Heart left ventricle (tissue), 16 donors: Measurements from ENCODE around the gene ZW10. TPM values are rescaled to one million over a fixed set of nuclear protein-coding genes. Genes with fewer than 3 reads are reported as not detected.

Experiments
- ATAC-seq, 4 donors: fragments of 200-7000 bp; cut with Tn5 transposase; one replicate each; pipeline ENCODE4 v1.9.1; 2020 to 2022; ENCODE audit warnings: moderate library complexity in 4 of 4, mild to moderate bottlenecking in 3 of 4, moderate number of reproducible peaks in 1 of 4
- DNase-seq, 5 donors: peaks; one replicate each; pipeline ENCODE4 v3.0.0-alpha.2; 2020
- H3K27ac ChIP-seq, 12 donors: fragments of 200-600 bp; sonication (generic) in 4 of 12; one replicate each; pipeline versions ENCODE4 v1.5.0 to v1.8.0; 2016 to 2022; ENCODE audit warnings: mild to moderate bottlenecking in 2 of 12
- H3K27me3 ChIP-seq, 9 donors: fragments of 200-600 bp; sonication (generic) in 2 of 9; one replicate each; pipeline versions ENCODE4 v1.5.1 to v1.8.0; 2016 to 2022; ENCODE audit warnings: mild to moderate bottlenecking in 3 of 9
- H3K36me3 ChIP-seq, 9 donors: fragments of 200-600 bp; sonication (generic) in 2 of 9; one replicate each; pipeline versions ENCODE4 v1.5.0 to v1.8.0; 2018 to 2022; ENCODE audit warnings: mild to moderate bottlenecking in 2 of 9
- H3K4me1 ChIP-seq, 12 donors: fragments of 200-600 bp; sonication (generic) in 4 of 12; one replicate each; pipeline versions ENCODE4 v1.5.0 to v1.8.0; 2016 to 2022; ENCODE audit warnings: mild to moderate bottlenecking in 3 of 12
- H3K4me3 ChIP-seq, 12 donors: fragments of 200-600 bp; sonication (generic) in 4 of 12; one replicate each; pipeline versions ENCODE4 v1.5.0 to v1.8.0; 2017 to 2022; ENCODE audit warnings: mild to moderate bottlenecking in 9 of 12, moderate library complexity in 4 of 12
- H3K9me3 ChIP-seq, 12 donors: fragments of 200-600 bp; sonication (generic) in 4 of 12; one replicate each; pipeline versions ENCODE4 v1.5.0 to v1.8.0; 2016 to 2022; ENCODE audit warnings: mild to moderate bottlenecking in 1 of 12
- CTCF ChIP-seq, 12 donors: fragments of 200-600 bp; sonication (generic) in 4 of 12; IDR thresholded peaks; one replicate each; pipeline versions ENCODE4 v1.5.0 to v1.8.0; 2018 to 2022; ENCODE audit warnings: antibody characterized with exemption in 12 of 12, mild to moderate bottlenecking in 5 of 12
- POLR2A ChIP-seq, 2 donors: fragments of 450-650 bp; IDR thresholded peaks; one replicate each; pipeline ENCODE4 v1.6.1; 2017; ENCODE audit warnings: antibody characterized with exemption in 2 of 2, mild to moderate bottlenecking in 2 of 2, moderate library complexity in 2 of 2
- WGBS, 4 donors: extraction: QIAGEN DNeasy Blood & Tissue Kit in 2 of 4; methylation state at CpG; one replicate each; pipeline versions ENCODE4 v1.1.5 to v1.1.7; 2013 to 2018; 5-methylcytosine and 5-hydroxymethylcytosine counted together
- intact Hi-C, 10 donors: fragments of 100-400 bp; cut with DNase I; formaldehyde crosslinking; loops; one replicate each; pipeline versions ENCODE4 v1.11.1 to v1.14.2; 2022
- polyA plus RNA-seq, 2 donors: library from polyadenylated mRNA; stranded (reverse); fragments of 200-250 nt; gene quantifications; one replicate each; pipeline ENCODE4 v1.2.3, GENCODE V29; 2013
- total RNA-seq, 9 donors: library from RNA; depleted of rRNA in 2 of 9; stranded (reverse); fragments of >200 nt in 2 of 9; fragmentation: NEBNext Ultra II Directional in 3 of 9; extraction: Animal tissue kit (Norgen Biotek cat#: 25700) in 3 of 9; gene quantifications; one replicate each; pipeline versions ENCODE4 v1.1.0 to v1.2.4, GENCODE V29; 2016 to 2023
- donor health status: ischemic (EF 13 %, LVEDD 7.1; RV severe dilation, severe dysfunction).
- donor health status: healthy with polysubstance abuse.
- donor health status: DM: no; HTN: yes; CAD: no.
- donor health status: DM: no; HTN: no; CAD: no.
- donor health status: ischemic (EF 25% LVEDD 6.9; RV normal size, moderate dysfunction).
- donor health status: ischemic (EF 25% LVEDD 5.7; RV mildly dilated, moderate dysfunction).
- donor health status: healthy.
- donor health status: DM: yes; HTN: yes; CAD: no.
- donor health status: ischemic (EF 35%, LVEDD 5.7; RV mildly dilated, moderate dysfunction).
- donor health status: nonischemic (EF 11% LVEDD 7.7; RV severe dilation, severe dysfunction).
- donor health status: DM: yes; HTN: yes; CAD: no.
- donor health status: PGD.
- donor health status: ischemic (EF 29% LVEDD 5.4; RV normal size, mild dysfunction).
- donor health status: nonischemic (EF 23%, LVEDD 6.1; RV moderate dilation, normal function).

Gene ZW10
- total and polyA plus RNA-seq, 11 donors: 2.2 to 12.0 (median 9.8) TPM

DNA sequence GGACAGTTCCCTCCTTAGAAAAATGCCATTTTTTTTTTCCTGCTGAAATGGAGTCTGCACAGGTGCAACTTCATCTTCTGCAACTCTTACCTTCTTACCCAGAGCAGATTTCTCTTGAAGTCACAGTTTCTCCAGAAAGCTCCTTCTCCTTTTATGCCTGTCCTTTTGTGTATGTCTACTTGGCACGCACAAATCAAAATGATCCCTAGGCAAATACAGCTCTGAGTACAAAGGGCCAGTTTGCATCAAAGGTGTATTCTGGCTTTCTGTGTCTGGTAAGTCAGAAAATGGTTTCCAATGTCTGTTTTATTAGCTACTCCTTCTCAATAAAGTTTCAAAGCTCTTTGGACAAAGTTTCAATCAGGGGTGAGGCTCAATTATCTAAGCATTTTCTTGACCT lies 8.6 kb upstream of the ZW10 start:
- 87 to 90% (median 88%) methylated on average over 1 of the region's 1 CpG for WGBS, 4 donors
- ATAC-seq (no peak), DNase-seq (no peak)
- no peak overlapping the region for H3K4me3 ChIP-seq
- H3K9me3 ChIP-seq: no peaks in the 10 kb centered on the region
- TF ChIP-seq CTCF (IDR thresholded peaks at IDR 0.05): no peak
- no peak for TF ChIP-seq POLR2A (IDR thresholded peaks at IDR 0.05)
- intact Hi-C loops: no loop called here
- H3K27me3 ChIP-seq: peaks cover 0 to 8% (median 0%) of the 10 kb centered on the region in 9 donors
- no peak overlapping the region for H3K27ac ChIP-seq
- H3K4me1 ChIP-seq: peaks cover 0 to 18% (median 6%) of the 10 kb centered on the region in 12 donors
- H3K36me3 ChIP-seq: no peaks in the 10 kb centered on the region

- ATAC-seq (peak in 1 of 4 donors; percentile 36), DNase-seq (no peak)
- Histone ChIP-seq H3K4me3 (no peak overlapping the region), H3K27me3 (peaks cover 0 to 8% (median 0%) of the 10 kb centered on the region in 9 donors), H3K36me3 (no peaks in the 10 kb centered on the region), H3K9me3 (no peaks in the 10 kb centered on the region), H3K27ac (no peak overlapping the region), H3K4me1 (peaks cover 0 to 18% (median 6%) of the 10 kb centered on the region in 12 donors)
- TF ChIP-seq POLR2A (IDR thresholded peaks at IDR 0.05) (no peak), CTCF (IDR thresholded peaks at IDR 0.05) (no peak)
- intact Hi-C loops: no loop called here
- 36 to 44% (median 41%) methylated on average over 5 of the region's 5 CpGs for WGBS, 4 donors
Measured at GRCh38 chr11:113781682-113782081, 8.2 kb upstream of the ZW10 start.

DNA sequence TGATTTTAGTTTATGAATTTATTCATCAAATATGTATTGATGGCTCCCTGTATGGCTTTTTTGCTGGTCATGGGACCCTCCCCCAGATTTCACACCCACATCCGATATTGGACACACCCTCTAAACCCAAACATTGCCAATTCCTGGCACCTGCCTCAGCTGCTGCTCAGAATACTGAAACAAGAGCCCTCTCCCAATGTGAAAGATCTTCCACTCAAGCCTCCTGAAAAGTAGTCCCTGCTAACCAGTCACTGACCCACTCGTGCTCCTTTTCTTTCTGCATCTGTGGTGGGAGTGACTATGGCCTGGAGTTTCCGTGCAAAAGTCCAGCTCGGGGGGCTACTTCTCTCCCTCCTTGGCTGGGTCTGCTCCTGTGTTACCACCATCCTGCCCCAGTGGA lies 6.0 kb upstream of the ZW10 start, which contains the start of gene CLDN25:
Gene CLDN25, plus strand, starts transcription at position 301 of the 400 bp plus-strand sequence. Its CDS starts 0 bp downstream, at position 301.
- Histone ChIP-seq H3K4me1 (peaks cover 0 to 18% (median 6%) of the 10 kb centered on the region in 12 donors), H3K36me3 (no peaks in the 10 kb centered on the region), H3K27ac (peak within 1 kb of the TSS in 3 of 12 donors; percentile 60 to 69 (median 66)), H3K27me3 (peaks cover 0 to 8% (median 0%) of the 10 kb centered on the region in 9 donors), H3K9me3 (no peaks in the 10 kb centered on the region), H3K4me3 (no peak within 1 kb of the TSS)
- intact Hi-C loops: no loop called here
- 80 to 93% (median 87%) methylated on average over 4 of the region's 4 CpGs for WGBS, 4 donors
- no peak for DNase-seq
- no peak for ATAC-seq
- TF ChIP-seq POLR2A (IDR thresholded peaks at IDR 0.05) (no peak), CTCF (IDR thresholded peaks at IDR 0.05) (no peak)

DNA sequence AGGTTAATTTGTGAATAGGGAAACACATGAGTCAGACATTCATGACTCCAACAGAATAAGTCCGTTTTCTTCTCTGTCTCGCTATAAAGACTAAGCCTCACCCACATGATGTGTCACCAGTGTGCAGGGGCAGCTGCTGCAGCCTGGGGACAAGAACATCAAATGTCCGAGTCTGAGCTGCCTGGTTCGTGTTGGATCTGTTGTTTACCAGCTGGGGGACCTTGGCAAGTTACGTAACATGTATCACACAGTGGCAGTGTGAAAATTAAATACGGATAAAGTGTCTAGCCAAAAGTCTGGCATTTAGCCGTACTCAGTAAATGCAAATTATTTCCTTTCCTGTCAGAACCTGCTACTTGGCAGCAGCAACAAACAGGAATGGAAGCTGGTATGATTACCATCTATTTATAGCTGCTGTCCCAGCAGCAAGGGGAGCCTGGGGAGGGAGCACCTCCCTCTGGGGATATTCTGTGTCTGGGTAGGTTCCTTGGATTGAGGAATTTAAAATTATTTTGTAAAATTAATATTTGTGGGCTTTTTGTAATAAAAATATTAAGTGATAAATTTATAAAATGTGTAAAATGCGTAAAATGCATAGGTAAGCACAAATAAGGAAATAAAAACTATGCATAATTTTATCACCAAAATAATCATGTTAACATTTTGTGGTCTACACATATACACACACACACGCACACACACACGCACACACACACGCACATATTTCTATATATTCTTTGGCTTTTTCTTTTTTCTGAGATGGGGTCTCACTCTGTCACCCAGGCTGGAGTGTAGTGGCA lies 4.8 kb upstream of the ZW10 start:
- Histone ChIP-seq H3K36me3 (no peaks in the 10 kb centered on the region), H3K27ac (peak overlapping the region; percentile 30 to 77 (median 64)), H3K9me3 (no peaks in the 10 kb centered on the region), H3K4me1 (peaks cover 0 to 21% (median 6%) of the 10 kb centered on the region in 12 donors), H3K4me3 (peak overlapping the region in 8 of 12 donors; percentile 4 to 23 (median 19)), H3K27me3 (peaks cover 0 to 8% (median 0%) of the 10 kb centered on the region in 9 donors)
- DNase-seq (peak in 4 of 5 donors; percentile 30 to 42 (median 40)), ATAC-seq (peak; percentile 50 to 66 (median 59))
- intact Hi-C loops: no loop called here
- TF ChIP-seq CTCF (IDR thresholded peaks at IDR 0.05) (peak in 1 of 12 donors; percentile 13), POLR2A (IDR thresholded peaks at IDR 0.05) (no peak)
- 29 to 38% (median 33%) methylated on average over 11 of the region's 11 CpGs for WGBS, 4 donors
